ENCODE data around the gene HOXB7. TPM values are rescaled to one million over a fixed set of nuclear protein-coding genes. Genes with fewer than 3 reads are reported as not detected.

Gene HOXB7
- total RNA-seq, 1 donor from 2014 or later = 0.22 TPM

GRCh38 chr17:48576479-48577309 is 34.1 kb downstream of the HOXB7 start:
- DNase-seq (no peak), ATAC-seq (ENCODE audit: poor library complexity) (no peak)
- intact Hi-C loops (cut with DNase I) = no loop called here

GRCh38 chr17:48575673-48576478 is 34.9 kb downstream of the HOXB7 start:
- ATAC-seq (ENCODE audit: poor library complexity) (no peak), DNase-seq (no peak)
- intact Hi-C loops (cut with DNase I) = no loop called here

GRCh38 chr17:48575066-48575582 is 35.7 kb downstream of the HOXB7 start:
- DNase-seq (no peak), ATAC-seq (ENCODE audit: poor library complexity) (no peak)
- intact Hi-C loops (cut with DNase I) = no loop called here

- intact Hi-C loops (cut with DNase I) = no loop called here
- ATAC-seq (ENCODE audit: poor library complexity) (no peak), DNase-seq (no peak)
These were observed 36.2 kb downstream of the HOXB7 start for GRCh38 chr17:48574505-48575065.

- DNase-seq = no peak
- ATAC-seq (ENCODE audit: poor library complexity) = no peak
- intact Hi-C loops (cut with DNase I) = no loop called here
These were observed 38.9 kb downstream of the HOXB7 start for GRCh38 chr17:48571826-48572417.

GRCh38 chr17:48571024-48571818 is 39.6 kb downstream of the HOXB7 start:
- intact Hi-C loops (cut with DNase I) = no loop called here
- ATAC-seq (ENCODE audit: poor library complexity) = no peak
- peak; percentile 15 for DNase-seq

GRCh38 chr17:48570325-48571023 is 40.3 kb downstream of the HOXB7 start:
- ATAC-seq (ENCODE audit: poor library complexity) (no peak), DNase-seq (peak; percentile 26)
- intact Hi-C loops (cut with DNase I) = no loop called here

- DNase-seq (no peak), ATAC-seq (ENCODE audit: poor library complexity) (no peak)
- intact Hi-C loops (cut with DNase I) = no loop called here
These were observed 41.0 kb downstream of the HOXB7 start for GRCh38 chr17:48569674-48570324.

GRCh38 chr17:48569240-48569582 is 41.6 kb downstream of the HOXB7 start:
- intact Hi-C loops (cut with DNase I) = no loop called here
- DNase-seq (no peak), ATAC-seq (ENCODE audit: poor library complexity) (no peak)

GRCh38 chr17:48568499-48569239 is 42.1 kb downstream of the HOXB7 start:
- no peak for DNase-seq
- intact Hi-C loops (cut with DNase I) = no loop called here
- ATAC-seq (ENCODE audit: poor library complexity) = no peak

GRCh38 chr17:48567646-48568354 is 43.0 kb downstream of the HOXB7 start:
- DNase-seq = no peak
- intact Hi-C loops (cut with DNase I) = no loop called here
- ATAC-seq (ENCODE audit: poor library complexity) = no peak

GRCh38 chr17:48567209-48567608 is 43.6 kb downstream of the HOXB7 start:
- ATAC-seq (ENCODE audit: poor library complexity) (no peak), DNase-seq (no peak)
- intact Hi-C loops (cut with DNase I) = no loop called here

GRCh38 chr17:48566717-48567116 is 44.1 kb downstream of the HOXB7 start:
- intact Hi-C loops (cut with DNase I) = no loop called here
- no peak for ATAC-seq (ENCODE audit: poor library complexity)
- no peak for DNase-seq

- intact Hi-C loops (cut with DNase I) = no loop called here
- no peak for DNase-seq
- no peak for ATAC-seq (ENCODE audit: poor library complexity)
These were observed 44.7 kb downstream of the HOXB7 start for GRCh38 chr17:48565925-48566710.

- ATAC-seq (ENCODE audit: poor library complexity) = no peak
These were observed 45.7 kb downstream of the HOXB7 start for GRCh38 chr17:48565022-48565554.

More at GRCh38 chr17:48565022-48565554, 45.7 kb downstream of the HOXB7 start:
- intact Hi-C loops (cut with DNase I) = no loop called here
- DNase-seq = no peak

All from Right ventricle myocardium superior (tissue), 1 donor.